ENCODE data around the gene HS2ST1.
"Not testable (repeated sequence)": the region's sequence is repeated elsewhere in the genome, so short reads cannot be mapped to it uniquely, and the experiment has no call there.

The HS2ST1 gene

GRCh38 chr1:87064309-87064708 is 149.9 kb downstream of the HS2ST1 start:
- DNase-seq (ENCODE audit: low read depth in 2 of 2): no peak

- no peak for DNase-seq (ENCODE audit: low read depth in 2 of 2)
Measured at GRCh38 chr1:87064986-87065385, 150.6 kb downstream of the HS2ST1 start.

DNA sequence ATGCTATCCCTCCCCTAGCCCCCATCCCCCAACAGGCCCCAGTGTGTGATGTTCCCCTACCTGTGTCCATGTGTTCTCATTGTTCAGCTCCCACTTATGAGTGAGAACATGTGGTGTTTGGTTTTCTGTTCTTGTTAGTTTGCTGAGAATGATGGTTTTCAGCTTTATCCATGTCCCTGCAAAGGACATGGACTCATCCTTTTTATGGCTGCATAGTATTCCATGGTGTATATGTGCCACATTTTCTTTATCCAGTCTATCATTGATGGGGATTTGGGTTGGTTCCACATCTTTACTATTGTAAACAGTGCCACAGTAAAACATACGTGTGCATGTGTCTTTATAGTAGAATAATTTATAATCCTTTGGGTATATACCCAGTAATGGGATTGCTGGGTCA is 152.3 kb downstream of the HS2ST1 start:
- DNase-seq (ENCODE audit: low read depth in 2 of 2): not testable (repeated sequence)

GRCh38 chr1:87072411-87072810 is 158.0 kb downstream of the HS2ST1 start:
- DNase-seq (ENCODE audit: low read depth in 2 of 2): no peak

DNA sequence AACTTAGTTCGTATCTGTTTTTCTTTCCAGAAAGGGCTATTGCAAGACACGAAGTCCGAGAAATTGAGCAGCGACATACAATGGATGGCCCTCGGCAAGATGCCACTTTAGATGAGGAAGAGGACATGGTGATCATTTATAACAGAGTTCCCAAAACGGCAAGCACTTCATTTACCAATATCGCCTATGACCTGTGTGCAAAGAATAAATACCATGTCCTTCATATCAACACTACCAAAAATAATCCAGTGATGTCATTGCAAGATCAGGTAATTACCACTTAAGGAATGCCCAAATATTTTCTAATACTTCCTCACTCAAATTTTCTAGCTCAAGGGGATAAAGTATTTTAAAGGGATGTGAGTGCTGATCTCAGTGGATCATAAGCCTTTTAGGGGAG is 158.5 kb downstream of the HS2ST1 start:
- no peak for DNase-seq (ENCODE audit: low read depth in 2 of 2)

DNA sequence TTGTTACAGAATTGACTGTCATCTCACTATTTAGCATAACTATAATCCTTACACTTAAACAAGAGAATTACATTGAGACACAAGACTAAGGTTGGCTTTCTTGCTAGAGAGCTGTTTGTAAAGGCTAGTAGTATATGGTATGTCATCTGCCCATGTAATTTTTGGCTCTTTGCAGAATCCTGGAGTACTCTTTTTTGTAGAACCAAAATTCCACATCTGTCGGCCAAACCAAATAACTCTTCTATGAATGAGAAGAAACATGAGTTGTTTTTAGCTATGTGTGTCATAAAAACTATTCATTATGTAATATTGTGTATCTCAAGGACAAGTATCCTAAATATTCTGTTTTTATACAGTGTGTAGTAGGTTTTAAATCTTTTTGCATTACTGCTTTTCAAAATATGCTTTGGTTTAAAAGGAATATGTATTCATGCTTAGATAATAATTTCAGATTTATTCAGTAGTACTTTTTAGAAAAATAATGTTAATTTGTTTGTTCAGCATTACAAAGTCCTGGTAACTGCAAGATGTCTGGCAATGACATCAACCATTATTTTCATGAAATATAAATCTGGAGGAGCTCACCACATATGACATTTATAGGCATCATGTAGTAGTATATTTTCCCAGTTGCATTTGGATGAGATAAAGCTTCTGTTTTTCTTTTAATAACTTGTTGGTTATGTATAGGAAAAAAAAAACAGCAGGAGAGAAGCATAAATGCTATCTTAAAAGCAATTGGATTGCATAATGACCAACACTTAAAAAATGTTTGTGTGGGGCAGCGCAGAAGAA is 159.8 kb downstream of the HS2ST1 start:
- DNase-seq (ENCODE audit: low read depth in 2 of 2): no peak

GRCh38 chr1:87077959-87078639 is 163.7 kb downstream of the HS2ST1 start:
- no peak for DNase-seq (ENCODE audit: low read depth in 2 of 2)

GRCh38 chr1:87084244-87084836 is 169.9 kb downstream of the HS2ST1 start:
- DNase-seq (ENCODE audit: low read depth in 2 of 2): no peak

DNA sequence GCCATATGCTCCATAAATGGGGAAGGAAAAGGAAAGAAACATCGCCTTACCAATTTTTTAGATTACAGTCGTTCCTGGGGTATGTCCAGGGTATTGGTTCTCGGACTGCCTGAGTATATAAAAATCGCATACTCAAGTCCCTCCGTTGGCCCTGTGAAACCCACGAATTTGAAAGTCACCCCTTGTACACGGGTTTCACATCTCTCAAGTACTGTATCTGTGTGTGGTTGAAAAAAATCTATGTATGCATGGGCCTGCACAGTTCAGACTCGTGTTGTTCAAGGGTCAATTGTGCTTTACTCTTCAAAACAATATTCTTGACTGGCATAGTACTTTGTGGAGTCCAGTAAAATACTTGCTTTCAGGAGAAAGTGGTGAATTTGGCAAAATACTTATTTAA is 171.7 kb downstream of the HS2ST1 start:
- no peak for DNase-seq (ENCODE audit: low read depth in 2 of 2)

DNA sequence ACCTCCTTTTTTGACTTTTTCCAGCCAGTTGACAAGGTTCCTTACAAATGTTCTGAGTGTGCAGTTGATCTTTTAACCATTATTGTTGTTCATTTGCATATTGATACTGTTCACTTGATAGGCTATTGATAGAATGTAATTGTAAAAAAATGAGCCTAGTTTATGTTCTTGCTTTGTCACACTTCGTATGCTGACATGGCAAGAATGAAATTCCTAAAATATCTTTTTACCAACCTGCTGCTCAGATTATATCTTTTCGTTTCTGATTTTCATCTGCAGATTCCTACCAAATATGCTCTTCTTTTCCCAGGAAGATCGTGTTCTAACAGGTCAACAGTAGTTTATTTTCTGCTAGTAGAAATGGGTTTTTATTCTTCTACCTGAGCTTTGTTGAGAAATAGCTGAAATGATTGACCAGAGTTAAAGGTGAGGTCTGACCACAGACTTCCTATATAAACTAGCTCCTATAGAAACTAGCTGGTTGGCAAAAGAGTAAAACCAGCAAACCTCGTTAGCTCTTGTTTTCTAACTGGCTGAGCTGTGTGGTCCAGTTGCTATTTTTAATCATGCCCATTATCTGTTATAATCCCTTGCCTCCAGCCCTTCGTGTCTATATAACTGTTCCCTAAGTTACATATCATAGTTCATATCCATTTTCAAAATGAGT is 174.8 kb downstream of the HS2ST1 start:
- DNase-seq (ENCODE audit: low read depth in 2 of 2): no peak

DNA sequence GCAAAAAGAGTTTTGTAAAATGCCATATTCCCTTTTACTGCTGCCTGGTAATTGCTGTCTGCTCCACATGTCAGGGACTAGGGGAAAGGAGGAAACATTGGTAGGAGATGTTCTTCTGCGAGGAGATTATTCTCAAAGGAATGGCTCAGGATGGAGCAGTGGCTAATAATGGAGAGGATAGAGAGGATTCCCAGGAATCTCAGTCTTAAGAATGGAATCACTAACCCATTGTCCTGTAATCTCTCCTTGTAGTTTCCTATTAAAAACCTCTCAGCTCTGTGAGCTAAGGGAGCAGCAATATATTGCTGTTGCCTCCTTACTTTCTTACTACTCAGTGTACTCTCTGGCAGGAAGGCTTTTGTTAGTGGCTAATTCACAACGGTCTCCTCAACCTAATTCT is 175.4 kb downstream of the HS2ST1 start:
- DNase-seq (ENCODE audit: low read depth in 2 of 2): no peak

DNA sequence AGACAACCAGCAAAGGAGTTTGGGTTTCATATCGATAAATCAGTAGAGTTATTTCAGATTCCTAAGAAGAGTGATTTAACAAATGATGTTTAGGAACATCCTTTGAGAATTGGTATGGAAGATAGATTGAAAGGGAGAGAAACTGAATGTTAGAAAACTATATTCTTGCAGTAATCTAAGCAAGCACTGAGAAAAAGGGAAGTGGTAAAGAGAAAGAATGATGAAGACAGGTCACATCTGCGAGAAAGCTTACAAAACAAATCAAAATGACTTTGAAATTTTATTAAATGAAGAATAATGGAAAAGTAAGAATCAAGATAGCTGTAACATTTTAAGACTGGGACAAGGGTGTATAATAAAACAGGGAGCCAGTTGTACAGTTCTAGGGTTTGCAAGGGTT is 177.0 kb downstream of the HS2ST1 start:
- no peak for DNase-seq (ENCODE audit: low read depth in 2 of 2)

DNA sequence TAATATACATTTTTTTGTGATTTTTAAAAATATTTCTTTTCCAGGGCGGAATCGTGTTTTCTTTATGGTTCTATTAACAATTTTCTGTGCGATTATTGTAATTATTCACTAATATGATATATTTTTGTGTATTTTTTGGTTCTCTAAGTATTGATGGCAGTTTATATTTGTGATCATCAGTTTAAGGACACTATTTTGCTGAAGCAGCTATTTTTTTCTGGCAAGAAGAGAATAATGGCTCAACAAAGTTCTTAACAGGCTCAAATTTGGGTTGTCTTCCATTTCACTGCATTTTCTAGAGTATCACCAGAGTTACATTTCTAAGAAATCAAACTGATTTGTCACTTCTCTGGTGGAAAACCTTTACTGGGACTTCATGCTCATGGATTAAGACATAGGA is 178.4 kb downstream of the HS2ST1 start:
- DNase-seq (ENCODE audit: low read depth in 2 of 2): no peak

DNA sequence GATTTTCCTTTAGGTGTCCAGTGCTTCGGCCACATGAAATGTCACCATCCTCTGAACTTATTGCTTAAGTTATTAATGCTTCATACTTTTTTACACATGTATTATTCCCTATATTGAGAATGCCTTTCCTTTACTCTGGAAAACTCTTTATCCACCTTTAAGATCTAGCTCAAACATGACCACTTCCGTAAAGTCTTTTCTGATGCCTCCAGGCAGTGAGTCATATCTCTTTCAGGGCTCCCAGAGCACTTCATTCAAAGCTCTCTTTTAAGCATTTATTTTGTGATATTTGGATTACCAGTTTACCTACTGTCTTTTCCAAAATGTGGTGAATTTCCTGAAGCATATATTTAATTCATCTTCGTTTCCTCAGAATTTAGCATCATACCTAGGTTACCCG is 178.9 kb downstream of the HS2ST1 start:
- no peak for DNase-seq (ENCODE audit: low read depth in 2 of 2)

- DNase-seq (ENCODE audit: low read depth in 2 of 2): no peak
Measured at GRCh38 chr1:87094238-87094637, 179.8 kb downstream of the HS2ST1 start.

GRCh38 chr1:87100271-87100670 is 185.8 kb downstream of the HS2ST1 start:
- no peak for DNase-seq (ENCODE audit: low read depth in 2 of 2)

GRCh38 chr1:87103074-87103473 is 188.6 kb downstream of the HS2ST1 start:
- DNase-seq (ENCODE audit: low read depth in 2 of 2): no peak

DNA sequence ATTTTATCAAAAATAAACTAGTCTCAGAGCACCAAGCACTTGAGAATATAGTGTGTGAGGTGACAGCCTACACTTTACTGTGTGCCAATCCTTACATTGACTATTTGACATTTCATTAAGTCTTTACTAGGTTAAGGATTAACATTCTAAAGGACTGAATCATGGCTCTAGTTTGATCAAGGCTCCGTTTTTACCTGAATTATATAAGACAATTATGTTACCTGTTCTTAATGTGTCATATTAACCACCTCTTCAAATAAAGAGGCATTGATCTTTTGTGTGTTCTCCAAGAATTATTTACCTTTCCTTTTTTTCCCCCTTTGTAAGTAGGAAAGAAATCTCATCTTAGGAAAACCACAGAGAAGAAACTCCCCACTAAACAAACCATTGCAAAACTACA is 189.7 kb downstream of the HS2ST1 start:
- DNase-seq (ENCODE audit: low read depth in 2 of 2): no peak

GRCh38 chr1:87104945-87105344 is 190.5 kb downstream of the HS2ST1 start:
- no peak for DNase-seq (ENCODE audit: low read depth in 2 of 2)

DNA sequence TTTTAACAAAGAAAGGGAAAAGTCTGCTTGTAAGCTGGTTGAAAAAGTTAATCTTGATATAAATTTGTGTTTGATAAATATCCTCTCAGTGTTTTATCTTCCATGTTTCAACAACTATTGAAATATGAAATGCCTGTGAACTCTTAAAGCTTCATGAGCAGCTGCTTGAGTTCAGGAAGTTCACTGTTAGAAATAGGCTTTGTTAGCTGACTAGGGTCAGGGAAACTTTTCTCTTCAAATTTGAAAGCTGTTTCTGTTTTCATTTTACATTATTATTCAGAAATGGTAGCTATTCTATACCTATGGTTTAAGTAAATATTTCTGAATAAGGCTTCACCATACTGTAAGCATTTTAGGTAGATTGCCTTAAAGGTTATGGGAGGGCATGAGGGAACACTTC is 191.7 kb downstream of the HS2ST1 start:
- no peak for DNase-seq (ENCODE audit: low read depth in 2 of 2)

- no peak for DNase-seq (ENCODE audit: low read depth in 2 of 2)
Measured at GRCh38 chr1:87106867-87107266, 192.4 kb downstream of the HS2ST1 start.

GRCh38 chr1:87108228-87108627 is 193.8 kb downstream of the HS2ST1 start:
- no peak for DNase-seq (ENCODE audit: low read depth in 2 of 2)
